ENCODE measurements around the gene SULT1C2. TPM values are rescaled to one million over a fixed set of nuclear protein-coding genes. Genes with fewer than 3 reads are reported as not detected.

SULT1C2 gene
- total and polyA plus RNA-seq, 2 of the 13 experiments (the other 11 are each of a cell fraction or from before 2014, with no cell fraction given): 4.0 to 6.2 TPM

- WGBS (ENCODE audit: low lambda C conversion rate): 51% methylated on average over 2 of the region's 2 CpGs
- H3K4me3 ChIP-seq (replicated peaks in 1 of 3; ENCODE audit: insufficient read depth in 1 of 3, low read depth in 2 of 3, low read length in 3 of 3): no peak overlapping the region
- no peak overlapping the region for H2AFZ ChIP-seq (ENCODE audit: low read length)
- H3K36me3 ChIP-seq (replicated peaks in 1 of 2; ENCODE audit: control insufficient read depth in 1 of 2, insufficient read depth in 2 of 2, low read length in 2 of 2): no peaks in the 10 kb centered on the region
- H3K27ac ChIP-seq (ENCODE audit: extremely low read length, insufficient read depth, low read length): no peak overlapping the region
- ATAC-seq: no peak
- no peaks in the 10 kb centered on the region for H3K9me3 ChIP-seq (ENCODE audit: low read length)
- H3K4me2 ChIP-seq (ENCODE audit: low read depth, low read length): no peak overlapping the region
- no peaks in the 10 kb centered on the region for H4K20me1 ChIP-seq (ENCODE audit: insufficient read depth, low read length)
- H3K27me3 ChIP-seq (ENCODE audit: control insufficient read depth in 1 of 2, insufficient read depth in 2 of 2, low read length in 2 of 2): no peaks in the 10 kb centered on the region
- H3K4me1 ChIP-seq (ENCODE audit: insufficient read depth, low read length): no peaks in the 10 kb centered on the region
- in situ Hi-C loops (cut with HindIII; ENCODE audit: extremely low pct_ligation_motif_present, low pct_unique_long_range_greater_than_20kb): no loop called here
- intact Hi-C loops (cut with micrococcal nuclease; ENCODE audit: unreplicated experiment): no loop called here
- TF ChIP-seq ETV6 (CRISPR knock-in tag; conservative IDR thresholded peaks at IDR 0.05) (no peak), CENPX (CRISPR knock-in tag; IDR thresholded peaks at IDR 0.05) (no peak), ZNF569 (CRISPR knock-in tag; IDR thresholded peaks at IDR 0.05; ENCODE audit: borderline replicate concordance) (no peak), RXRB (CRISPR knock-in tag; IDR thresholded peaks at IDR 0.05; ENCODE audit: borderline replicate concordance) (no peak), ZNF451 (CRISPR knock-in tag; IDR thresholded peaks at IDR 0.05) (no peak), ZBTB42 (CRISPR knock-in tag; IDR thresholded peaks at IDR 0.05) (no peak), ZNF572 (CRISPR knock-in tag; IDR thresholded peaks at IDR 0.05) (no peak)
- CTCF ChIA-PET (ENCODE audit: low intra/inter-chr PET ratio, low total read pairs): no interaction called here
- no peak overlapping the region for H3K9ac ChIP-seq (ENCODE audit: insufficient read depth, low read depth, low read length)
- FAIRE-seq: no peak
- POLR2A ChIA-PET: no interaction called here
- no TSS peak for BruUV-seq (replicated peaks)
- DNase-seq (ENCODE audit: low spot score): no peak
- H3K79me2 ChIP-seq (ENCODE audit: insufficient read depth, low read length): no peaks in the 10 kb centered on the region
Observed at GRCh38 chr2:108329771-108330170, 41.1 kb downstream of the SULT1C2 start.

- in situ Hi-C loops (cut with HindIII; ENCODE audit: extremely low pct_ligation_motif_present, low pct_unique_long_range_greater_than_20kb): no loop called here
- no peak overlapping the region for H2AFZ ChIP-seq (ENCODE audit: low read length)
- H3K9ac ChIP-seq (ENCODE audit: insufficient read depth, low read depth, low read length): no peak overlapping the region
- no peaks in the 10 kb centered on the region for H4K20me1 ChIP-seq (ENCODE audit: insufficient read depth, low read length)
- intact Hi-C loops (cut with micrococcal nuclease; ENCODE audit: unreplicated experiment): no loop called here
- no peaks in the 10 kb centered on the region; a peak in 1 of 5 replicates for H3K27me3 ChIP-seq (ENCODE audit: control insufficient read depth in 1 of 2, insufficient read depth in 2 of 2, low read length in 2 of 2)
- no peaks in the 10 kb centered on the region for H3K4me1 ChIP-seq (ENCODE audit: insufficient read depth, low read length)
- H3K4me2 ChIP-seq (ENCODE audit: low read depth, low read length): no peak overlapping the region
- CTCF ChIA-PET (ENCODE audit: low intra/inter-chr PET ratio, low total read pairs): no interaction called here
- no peak overlapping the region for H3K27ac ChIP-seq (ENCODE audit: extremely low read length, insufficient read depth, low read length)
- BruUV-seq (replicated peaks): no TSS peak
- H3K36me3 ChIP-seq (replicated peaks in 1 of 2; ENCODE audit: control insufficient read depth in 1 of 2, insufficient read depth in 2 of 2, low read length in 2 of 2): no peaks in the 10 kb centered on the region
- no peak overlapping the region for H3K4me3 ChIP-seq (replicated peaks in 1 of 3; ENCODE audit: insufficient read depth in 1 of 3, low read depth in 2 of 3, low read length in 3 of 3)
- H3K79me2 ChIP-seq (ENCODE audit: insufficient read depth, low read length): no peaks in the 10 kb centered on the region
- 39% methylated on average over 3 of the region's 3 CpGs for WGBS (ENCODE audit: low lambda C conversion rate)
- ATAC-seq: no peak
- no peak for FAIRE-seq
- H3K9me3 ChIP-seq (ENCODE audit: low read length): no peaks in the 10 kb centered on the region
- POLR2A ChIA-PET: no interaction called here
- no peak for DNase-seq (ENCODE audit: low spot score)
- TF ChIP-seq ZNF703 (CRISPR knock-in tag; IDR thresholded peaks at IDR 0.05; ENCODE audit: borderline replicate concordance) (no peak), ZFYVE20 (CRISPR knock-in tag; IDR thresholded peaks at IDR 0.05; ENCODE audit: borderline replicate concordance, low read depth) (no peak), ARNTL (CRISPR knock-in tag; IDR thresholded peaks at IDR 0.05) (no peak), ZNF784 (CRISPR knock-in tag; IDR thresholded peaks at IDR 0.05; ENCODE audit: borderline replicate concordance) (no peak), HOXA7 (CRISPR knock-in tag; IDR thresholded peaks at IDR 0.05) (no peak), TCF7 (IDR thresholded peaks at IDR 0.05; ENCODE audit: low read depth) (no peak)
Observed at GRCh38 chr2:108330979-108331378, 42.3 kb downstream of the SULT1C2 start.
